ENCODE results near the gene TM6SF1.
"Not testable (repeated sequence)": the region's sequence is repeated elsewhere in the genome, so short reads cannot be mapped to it uniquely, and the experiment has no call there.

Gene TM6SF1

DNA sequence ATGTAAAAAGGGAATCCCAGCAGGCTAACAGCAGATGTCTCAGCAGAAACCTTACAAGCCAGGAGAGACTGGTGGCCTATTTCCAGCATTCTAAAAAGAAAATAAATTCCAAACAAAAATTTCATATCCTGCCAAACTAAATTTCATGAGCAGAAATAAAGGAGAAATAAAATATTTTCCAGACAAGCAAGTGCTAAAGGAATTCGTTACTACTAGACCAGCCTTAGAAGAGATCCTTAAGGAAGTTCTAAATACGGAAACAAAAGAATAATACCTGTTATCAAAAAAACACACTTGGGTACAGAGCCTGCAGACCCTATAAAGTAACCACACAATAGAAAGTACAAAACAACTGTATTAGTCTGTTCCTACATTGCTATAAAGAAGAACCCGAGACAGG, 58.8 kb downstream of the TM6SF1 start:
- TF ChIP-seq POLR2A (IDR thresholded peaks at IDR 0.05; ENCODE audit: extremely low read depth, insufficient read length) = no peak
- no peak for TF ChIP-seq MYC (IDR thresholded peaks at IDR 0.05; ENCODE audit: low read depth, low read length)
- TF ChIP-seq, protein P1, sequence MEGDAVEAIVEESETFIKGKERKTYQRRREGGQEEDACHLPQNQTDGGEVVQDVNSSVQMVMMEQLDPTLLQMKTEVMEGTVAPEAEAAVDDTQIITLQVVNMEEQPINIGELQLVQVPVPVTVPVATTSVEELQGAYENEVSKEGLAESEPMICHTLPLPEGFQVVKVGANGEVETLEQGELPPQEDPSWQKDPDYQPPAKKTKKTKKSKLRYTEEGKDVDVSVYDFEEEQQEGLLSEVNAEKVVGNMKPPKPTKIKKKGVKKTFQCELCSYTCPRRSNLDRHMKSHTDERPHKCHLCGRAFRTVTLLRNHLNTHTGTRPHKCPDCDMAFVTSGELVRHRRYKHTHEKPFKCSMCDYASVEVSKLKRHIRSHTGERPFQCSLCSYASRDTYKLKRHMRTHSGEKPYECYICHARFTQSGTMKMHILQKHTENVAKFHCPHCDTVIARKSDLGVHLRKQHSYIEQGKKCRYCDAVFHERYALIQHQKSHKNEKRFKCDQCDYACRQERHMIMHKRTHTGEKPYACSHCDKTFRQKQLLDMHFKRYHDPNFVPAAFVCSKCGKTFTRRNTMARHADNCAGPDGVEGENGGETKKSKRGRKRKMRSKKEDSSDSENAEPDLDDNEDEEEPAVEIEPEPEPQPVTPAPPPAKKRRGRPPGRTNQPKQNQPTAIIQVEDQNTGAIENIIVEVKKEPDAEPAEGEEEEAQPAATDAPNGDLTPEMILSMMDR (IDR thresholded peaks at IDR 0.05; ENCODE audit: low read depth, low read length) = no peak
- TF ChIP-seq, protein P2, sequence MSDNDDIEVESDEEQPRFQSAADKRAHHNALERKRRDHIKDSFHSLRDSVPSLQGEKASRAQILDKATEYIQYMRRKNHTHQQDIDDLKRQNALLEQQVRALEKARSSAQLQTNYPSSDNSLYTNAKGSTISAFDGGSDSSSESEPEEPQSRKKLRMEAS (IDR thresholded peaks at IDR 0.05; ENCODE audit: low read depth, low read length) = no peak
- no peak overlapping the region for H3K4me3 ChIP-seq (ENCODE audit: low read depth, low read length)
- DNase-seq (ENCODE audit: low read depth) = no peak

DNA sequence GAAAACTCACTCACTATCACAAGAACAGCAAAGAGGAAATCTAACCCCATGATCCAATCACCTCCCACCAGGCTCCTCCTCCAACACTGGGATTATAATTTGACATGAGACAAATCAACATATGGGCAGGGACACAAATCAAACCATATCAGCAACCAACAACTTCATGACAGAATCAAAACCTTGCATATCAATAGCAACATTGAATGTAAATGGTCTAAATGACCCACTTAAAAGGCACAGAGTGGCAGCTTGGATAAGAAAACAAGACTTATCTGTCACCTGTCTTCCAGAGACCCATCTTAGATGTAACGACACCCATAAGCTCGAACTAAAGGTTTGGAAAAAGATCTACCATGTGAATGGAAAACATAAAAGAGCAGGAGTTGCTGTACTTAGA, 59.4 kb downstream of the TM6SF1 start:
- TF ChIP-seq, protein P1 (IDR thresholded peaks at IDR 0.05; ENCODE audit: low read depth, low read length) = no peak
- no peak for TF ChIP-seq POLR2A (IDR thresholded peaks at IDR 0.05; ENCODE audit: extremely low read depth, insufficient read length)
- no peak for TF ChIP-seq MYC (IDR thresholded peaks at IDR 0.05; ENCODE audit: low read depth, low read length)
- TF ChIP-seq, protein P2 (IDR thresholded peaks at IDR 0.05; ENCODE audit: low read depth, low read length) = no peak
- no peak for DNase-seq (ENCODE audit: low read depth)
- H3K4me3 ChIP-seq (ENCODE audit: low read depth, low read length) = no peak overlapping the region

DNA sequence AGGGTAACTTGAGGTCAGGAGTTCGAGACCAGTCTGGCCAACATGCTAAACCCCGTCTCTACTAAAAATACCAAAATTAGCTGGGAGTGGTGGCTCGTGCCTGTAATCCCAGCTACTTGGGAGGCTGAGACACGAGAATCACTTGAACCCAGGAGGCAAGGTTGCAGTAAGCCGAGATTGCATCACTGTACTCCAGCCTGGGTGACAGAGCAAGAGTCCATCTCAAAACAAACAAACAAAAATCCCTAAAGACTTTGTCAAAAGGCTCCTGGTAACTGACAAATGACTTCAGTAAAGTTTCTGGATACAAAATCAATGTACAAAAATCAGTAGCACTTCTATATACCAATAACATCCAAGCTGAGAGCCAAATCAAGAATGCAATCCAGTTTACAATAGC, 62.1 kb downstream of the TM6SF1 start:
- H3K4me3 ChIP-seq (ENCODE audit: low read depth, low read length); DNase-seq (ENCODE audit: low read depth): not testable (repeated sequence)

DNA sequence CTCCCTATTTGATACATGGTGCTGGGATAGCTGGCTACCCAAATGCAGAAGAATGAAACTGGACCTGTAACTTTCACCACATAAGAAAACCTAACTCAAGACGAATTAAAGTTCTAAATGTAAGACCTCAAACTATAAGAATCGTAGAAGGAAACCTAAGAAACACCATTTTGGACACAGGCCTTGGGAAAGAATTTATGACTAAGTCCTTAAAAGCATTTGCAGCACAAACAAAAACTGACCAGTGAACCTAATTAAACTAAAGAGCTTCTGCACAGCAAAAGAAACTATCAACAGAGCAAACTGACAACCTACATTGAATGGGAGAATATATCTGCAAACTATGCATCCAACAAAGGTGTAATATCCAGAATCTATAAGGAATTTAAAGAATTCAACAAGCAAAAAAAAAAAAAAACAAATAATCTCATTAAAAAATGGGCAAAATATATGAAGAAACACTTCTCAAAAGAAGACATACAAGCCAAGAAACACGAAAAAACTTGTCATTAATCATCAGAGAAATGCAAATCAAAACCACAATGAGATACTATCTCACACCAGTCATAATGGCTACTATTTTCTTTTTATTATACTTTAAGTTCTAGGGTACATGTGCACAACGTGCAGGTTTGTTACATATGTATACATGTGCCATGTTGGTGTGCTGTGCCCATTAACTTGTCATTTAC, 63.2 kb downstream of the TM6SF1 start:
- no peak for DNase-seq (ENCODE audit: low read depth)
- H3K4me3 ChIP-seq (ENCODE audit: low read depth, low read length) = no peak overlapping the region
- TF ChIP-seq, protein P2 (IDR thresholded peaks at IDR 0.05; ENCODE audit: low read depth, low read length) = no peak
- TF ChIP-seq, protein P1 (IDR thresholded peaks at IDR 0.05; ENCODE audit: low read depth, low read length) = no peak
- no peak for TF ChIP-seq MYC (IDR thresholded peaks at IDR 0.05; ENCODE audit: low read depth, low read length)
- no peak for TF ChIP-seq POLR2A (IDR thresholded peaks at IDR 0.05; ENCODE audit: extremely low read depth, insufficient read length)

DNA sequence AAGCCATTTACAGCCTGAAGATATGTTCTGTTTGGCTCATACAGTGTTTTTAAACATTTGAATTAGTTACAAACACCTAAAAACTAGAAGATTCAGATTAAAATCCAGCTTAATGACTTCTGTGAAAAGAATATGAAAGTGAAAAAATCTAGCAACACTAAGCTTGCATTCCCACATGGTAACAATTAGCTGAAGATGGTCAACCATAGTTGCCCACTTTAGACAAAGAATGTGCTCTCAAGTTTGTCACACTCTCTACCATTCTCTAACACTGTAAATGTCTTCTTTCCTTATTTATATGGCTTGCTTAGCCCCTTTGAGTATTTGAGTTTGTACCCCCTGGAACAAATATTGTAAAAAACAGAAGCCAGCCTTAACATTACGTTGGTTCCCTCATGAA, 67.4 kb downstream of the TM6SF1 start:
- no peak overlapping the region for H3K4me3 ChIP-seq (ENCODE audit: low read depth, low read length)
- TF ChIP-seq MYC (IDR thresholded peaks at IDR 0.05; ENCODE audit: low read depth, low read length) = no peak
- TF ChIP-seq, protein P2 (IDR thresholded peaks at IDR 0.05; ENCODE audit: low read depth, low read length) = no peak
- TF ChIP-seq, protein P1 (IDR thresholded peaks at IDR 0.05; ENCODE audit: low read depth, low read length) = no peak
- DNase-seq (ENCODE audit: low read depth) = no peak

DNA sequence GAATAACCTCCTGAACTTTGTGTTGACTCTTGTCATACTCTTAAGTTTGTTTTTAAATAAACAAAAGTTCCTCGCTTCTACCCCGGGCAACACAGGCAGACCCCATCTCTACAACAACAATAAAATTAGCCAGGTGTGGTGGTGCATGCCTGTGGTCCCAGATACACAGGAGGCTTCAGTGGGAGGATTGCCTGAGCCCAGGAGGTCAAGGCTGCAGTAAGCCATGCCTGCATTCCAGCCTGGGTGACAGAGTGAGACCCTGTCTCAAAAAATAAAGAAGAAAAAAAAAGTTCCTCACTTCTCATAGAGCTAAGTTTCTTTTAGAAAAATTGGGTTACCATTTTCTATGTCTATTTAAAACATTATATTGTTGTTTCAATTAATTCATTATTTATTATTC, 70.9 kb downstream of the TM6SF1 start:
- DNase-seq (ENCODE audit: low read depth) = no peak
- no peak for TF ChIP-seq MYC (IDR thresholded peaks at IDR 0.05; ENCODE audit: low read depth, low read length)

DNA sequence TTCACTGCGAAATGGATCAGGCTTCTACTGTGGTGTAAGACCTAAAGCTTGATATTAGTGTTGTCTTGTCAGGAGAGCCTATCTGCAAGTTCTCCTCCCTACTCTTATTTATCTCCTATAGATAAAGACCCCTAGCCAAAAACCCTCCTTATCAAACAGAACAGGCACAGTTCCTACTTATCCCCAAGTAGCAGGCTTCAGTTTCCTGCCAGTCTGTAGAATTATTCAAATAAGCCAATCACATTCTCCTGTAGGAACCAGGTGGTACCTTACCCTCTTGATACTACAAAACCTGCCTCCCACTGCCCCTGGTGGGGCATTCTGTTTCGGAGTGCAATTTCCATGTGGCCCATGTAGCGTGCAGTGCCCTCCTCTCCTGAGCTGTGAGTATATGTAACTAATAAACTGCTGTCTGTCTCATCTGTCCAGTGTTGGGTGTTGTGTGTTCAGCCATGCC, 71.5 kb downstream of the TM6SF1 start:
- DNase-seq (ENCODE audit: low read depth) = no peak
- TF ChIP-seq POLR2A (IDR thresholded peaks at IDR 0.05; ENCODE audit: extremely low read depth, insufficient read length) (no peak), MYC (IDR thresholded peaks at IDR 0.05; ENCODE audit: low read depth, low read length) (no peak)
- TF ChIP-seq, protein P2 (IDR thresholded peaks at IDR 0.05; ENCODE audit: low read depth, low read length) = no peak
- TF ChIP-seq, protein P1 (IDR thresholded peaks at IDR 0.05; ENCODE audit: low read depth, low read length) = no peak
- no peak overlapping the region for H3K4me3 ChIP-seq (ENCODE audit: low read depth, low read length)

More for the DNA sequence above, 70.9 kb downstream of the TM6SF1 start:
- H3K4me3 ChIP-seq (ENCODE audit: low read depth, low read length) = no peak overlapping the region
